Left colon (tissue), 2 donors: Measurements from ENCODE around the gene LRRC45. TPM values are rescaled to one million over a fixed set of nuclear protein-coding genes. Genes with fewer than 3 reads are reported as not detected.

Experiments
- ATAC-seq: fragments of 200-7000 bp; cut with Tn5 transposase; one replicate; pipeline ENCODE4 v1.9.1; 2020; ENCODE audit warnings: mild to moderate bottlenecking, moderate library complexity
- DNase-seq, 2 donors: peaks; one replicate each; pipeline ENCODE4 v3.0.0-alpha.2; 2020
- intact Hi-C, 2 donors: fragments of 100-400 bp; cut with DNase I in 1 of 2; cut with micrococcal nuclease in 1 of 2; formaldehyde crosslinking; loops; one replicate each; pipeline versions ENCODE4 v1.11.2 to v1.14.0; 2022; cut with DNase I, micrococcal nuclease
- total RNA-seq, 2 donors: library from RNA; stranded (reverse); fragmentation: NEBNext Ultra II Directional; extraction: Animal tissue kit (Norgen Biotek cat#: 25700); gene quantifications; one replicate each; pipeline ENCODE4 v1.2.1, GENCODE V29; 2021
- donor health status: DM: no; HTN: no; CAD: no.
- donor health status: DM: yes; HTN: yes; CAD: no.

Gene LRRC45
- total RNA-seq, 2 donors from 2014 or later = 14.2 to 20.8 TPM

GRCh38 chr17:82015311-82015971 lies 7.7 kb upstream of the LRRC45 start:
- DNase-seq = no peak
- intact Hi-C loops = loop anchor here in 1 of 2 donors (5.0 kb wide), 1 partner anchor 48 kb away; no protein-coding TSS in a partner anchor
- ATAC-seq = no peak

- intact Hi-C loops = loop anchor here in 1 of 2 donors (5.0 kb wide), 1 partner anchor 49 kb away; no protein-coding TSS in a partner anchor
- DNase-seq = no peak
Measured at GRCh38 chr17:82016061-82016874, 6.8 kb upstream of the LRRC45 start.

GRCh38 chr17:82016875-82017459 lies 6.1 kb upstream of the LRRC45 start:
- DNase-seq (no peak), ATAC-seq (no peak)
- intact Hi-C loops = loop anchor here in 1 of 2 donors (5.0 kb wide), 1 partner anchor 50 kb away; no protein-coding TSS in a partner anchor

More at GRCh38 chr17:82016061-82016874, 6.8 kb upstream of the LRRC45 start:
- ATAC-seq = no peak

- intact Hi-C loops = loop anchor here in 1 of 2 donors (5.0 kb wide), 1 partner anchor 50 kb away; no protein-coding TSS in a partner anchor
- DNase-seq (no peak), ATAC-seq (no peak)
Measured at GRCh38 chr17:82017612-82018151, 5.4 kb upstream of the LRRC45 start.

- intact Hi-C loops = loop anchor here in 1 of 2 donors (5.0 kb wide), 1 partner anchor 51 kb away; no protein-coding TSS in a partner anchor
- no peak for ATAC-seq
- DNase-seq = no peak
Measured at GRCh38 chr17:82018152-82018988, 4.7 kb upstream of the LRRC45 start.

- DNase-seq = no peak
- ATAC-seq = no peak
- intact Hi-C loops = loop anchor here in 1 of 2 donors (5.0 kb wide), 1 partner anchor 52 kb away; no protein-coding TSS in a partner anchor
Measured at GRCh38 chr17:82018989-82019689, 4.0 kb upstream of the LRRC45 start.

- DNase-seq (peak; percentile 70 to 75), ATAC-seq (peak; percentile 9)
- intact Hi-C loops = loop anchor here in 1 of 2 donors (5.0 kb wide), 1 partner anchor 53 kb away; no protein-coding TSS in a partner anchor
Measured at GRCh38 chr17:82019690-82020571, 3.2 kb upstream of the LRRC45 start.

GRCh38 chr17:82020572-82021106 lies 2.5 kb upstream of the LRRC45 start:
- no peak for ATAC-seq
- DNase-seq = no peak
- intact Hi-C loops = no loop called here

- intact Hi-C loops = no loop called here
- DNase-seq = peak; percentile 74 to 84
- peak; percentile 33 for ATAC-seq
Measured at GRCh38 chr17:82021107-82021899, 1.8 kb upstream of the LRRC45 start.

- peak; percentile 31 for ATAC-seq
- peak in 1 of 2 donors; percentile 60 for DNase-seq
- intact Hi-C loops = no loop called here
Measured at GRCh38 chr17:82021900-82022309, 1.2 kb upstream of the LRRC45 start.

GRCh38 chr17:82022310-82022980 lies 660 bp upstream of the LRRC45 start, which contains the start of gene CENPX:
TSS of gene CENPX (minus strand) at chr17:82022878. CDS start at chr17:82022861, 17 bp downstream.
- intact Hi-C loops = no loop called here
- DNase-seq (no peak), ATAC-seq (no peak)

GRCh38 chr17:82023447-82024241 lies 539 bp downstream of the LRRC45 start:
- intact Hi-C loops = no loop called here
- peak in 1 of 2 donors; percentile 46 for DNase-seq
- peak; percentile 14 for ATAC-seq

GRCh38 chr17:82024859-82025258 lies 1.8 kb downstream of the LRRC45 start:
- intact Hi-C loops = no loop called here
- no peak for ATAC-seq
- no peak for DNase-seq
